Measurements from ENCODE around the gene PARP16. TPM values are rescaled to one million over a fixed set of nuclear protein-coding genes. Genes with fewer than 3 reads are reported as not detected.

PARP16 gene
- polyA plus RNA-seq, 1 experiment = 5.2 TPM

GRCh38 chr15:65226221-65226620 is 60.5 kb downstream of the PARP16 start:
- POLR2A ChIA-PET = no interaction called here
- no peak for DNase-seq (ENCODE audit: low read depth)
- no peaks in the 10 kb centered on the region for H3K36me3 ChIP-seq (ENCODE audit: control insufficient read depth, insufficient read depth, low read length)
- no peak overlapping the region for H3K4me3 ChIP-seq (ENCODE audit: low read depth, low read length)
- peaks cover 4% of the 10 kb centered on the region; the same call in 1 of the 2 replicates for H3K27me3 ChIP-seq (ENCODE audit: control insufficient read depth, insufficient read depth, low read length)
- CTCF ChIA-PET = interaction anchor here (1.0 to 1.7 kb wide), 2 partner anchors 11 to 12 kb away, joined by 3 read pairs; no protein-coding TSS in a partner anchor
- no peak for TF ChIP-seq CTCF (IDR thresholded peaks at IDR 0.05; ENCODE audit: insufficient read depth, low read depth, low read length)

DNA sequence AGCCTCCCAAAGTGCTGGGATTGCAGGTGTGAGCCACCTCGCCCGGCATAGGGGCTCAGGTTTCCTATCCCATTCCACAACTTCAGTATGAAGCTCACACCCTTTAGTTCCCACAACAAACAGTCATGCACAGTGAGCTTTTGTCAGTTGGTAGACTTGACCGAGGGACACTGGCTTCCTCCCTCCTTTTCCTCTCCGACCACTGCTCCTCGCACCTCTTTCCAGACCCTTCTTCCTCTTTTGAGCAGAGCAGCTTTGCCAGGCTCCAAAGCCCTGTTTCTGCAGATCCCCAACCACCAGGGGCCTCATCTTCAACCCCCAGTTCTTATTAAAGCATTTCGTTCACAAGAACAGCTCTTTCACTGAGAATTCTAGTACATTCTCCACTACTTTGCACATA is 62.7 kb downstream of the PARP16 start:
- Histone ChIP-seq H3K27me3 (ENCODE audit: control insufficient read depth, insufficient read depth, low read length) (peaks cover 4% of the 10 kb centered on the region; the same call in 1 of the 2 replicates), H3K4me3 (ENCODE audit: low read depth, low read length) (no peak overlapping the region), H3K36me3 (ENCODE audit: control insufficient read depth, insufficient read depth, low read length) (no peaks in the 10 kb centered on the region)
- ChIA-PET POLR2A (no interaction called here), CTCF (interaction anchor here (1.4 kb wide), 1 partner anchor 8 kb away, joined by 3 read pairs; no protein-coding TSS in a partner anchor)
- no peak for DNase-seq (ENCODE audit: low read depth)
- TF ChIP-seq CTCF (IDR thresholded peaks at IDR 0.05; ENCODE audit: insufficient read depth, low read depth, low read length) = no peak

GRCh38 chr15:65222891-65223290 is 63.8 kb downstream of the PARP16 start:
- no peak overlapping the region for H3K4me3 ChIP-seq (ENCODE audit: low read depth, low read length)
- no peaks in the 10 kb centered on the region for H3K36me3 ChIP-seq (ENCODE audit: control insufficient read depth, insufficient read depth, low read length)
- no peak for TF ChIP-seq CTCF (IDR thresholded peaks at IDR 0.05; ENCODE audit: insufficient read depth, low read depth, low read length)
- DNase-seq (ENCODE audit: low read depth) = no peak
- POLR2A ChIA-PET = no interaction called here
- CTCF ChIA-PET = interaction anchor here (1.0 kb wide), 1 partner anchor 11 kb away, joined by 4 read pairs; no protein-coding TSS in a partner anchor
- peaks cover 4% of the 10 kb centered on the region; the same call in 1 of the 2 replicates for H3K27me3 ChIP-seq (ENCODE audit: control insufficient read depth, insufficient read depth, low read length)

- DNase-seq (ENCODE audit: low read depth) = no peak
- H3K27me3 ChIP-seq (ENCODE audit: control insufficient read depth, insufficient read depth, low read length) = peaks cover 4% of the 10 kb centered on the region; the same call in 1 of the 2 replicates
- no peak overlapping the region for H3K4me3 ChIP-seq (ENCODE audit: low read depth, low read length)
- H3K36me3 ChIP-seq (ENCODE audit: control insufficient read depth, insufficient read depth, low read length) = no peaks in the 10 kb centered on the region
- no peak for TF ChIP-seq CTCF (IDR thresholded peaks at IDR 0.05; ENCODE audit: insufficient read depth, low read depth, low read length)
- POLR2A ChIA-PET = interaction anchor here (0.6 kb wide), 1 partner anchor 11 kb away, joined by 3 read pairs; no protein-coding TSS in a partner anchor
- CTCF ChIA-PET = interaction anchor here (1.3 to 1.7 kb wide), 2 partner anchors 10 to 26 kb away, joined by 3 to 4 read pairs; no protein-coding TSS in a partner anchor
Observed at GRCh38 chr15:65221697-65222096, 65.0 kb downstream of the PARP16 start.

DNA sequence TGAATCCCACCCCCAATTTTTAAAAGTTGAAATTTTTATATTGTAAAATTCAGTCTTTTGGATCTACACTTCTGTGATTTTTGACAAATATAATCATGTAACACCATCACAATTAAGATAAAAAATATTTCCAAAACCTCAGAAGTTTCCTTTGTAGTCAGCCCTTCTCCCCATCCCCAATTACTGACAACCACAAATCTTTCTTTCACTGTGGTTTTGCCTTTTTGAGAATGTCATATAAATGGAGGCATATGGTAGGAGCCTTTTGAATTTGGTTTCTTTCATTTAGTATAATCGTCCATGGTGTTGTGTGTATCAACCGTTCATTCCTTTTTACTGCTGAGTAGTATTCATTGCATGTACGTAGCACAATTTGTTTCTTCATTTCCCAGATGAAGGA is 67.5 kb downstream of the PARP16 start:
- ChIA-PET POLR2A (no interaction called here), CTCF (no interaction called here)
- no peak for TF ChIP-seq CTCF (IDR thresholded peaks at IDR 0.05; ENCODE audit: insufficient read depth, low read depth, low read length)
- no peak for DNase-seq (ENCODE audit: low read depth)
- Histone ChIP-seq H3K4me3 (ENCODE audit: low read depth, low read length) (no peak overlapping the region), H3K36me3 (ENCODE audit: control insufficient read depth, insufficient read depth, low read length) (no peaks in the 10 kb centered on the region), H3K27me3 (ENCODE audit: control insufficient read depth, insufficient read depth, low read length) (peaks cover 2% of the 10 kb centered on the region; the same call in 1 of the 2 replicates)
